GM12878 (cell line): ENCODE measurements around the gene SAYSD1. TPM values are rescaled to one million over a fixed set of nuclear protein-coding genes. Genes with fewer than 3 reads are reported as not detected.

Experiments used
- ATAC-seq: fragments of 200-7000 bp; cut with Tn5 transposase; 3 replicates; pipeline ENCODE4 v1.9.1; 2020; ENCODE audit warnings: mild to moderate bottlenecking, moderate library complexity
- BruUV-seq: library from RNA; stranded (reverse); fragments of 400-500 nt; replicated peaks from 2 replicates; lab custom pipeline; 2021; lab: Mats Ljungman, UMichigan
- CTCF ChIA-PET: fragments of 300-600 bp; sonication (Branson Sonifier 250); formaldehyde crosslinking; extraction: SDS; loops from one replicate; lab custom pipeline; 2021; ENCODE audit warnings: inconsistent platforms; lab: Yijun Ruan, JAX
- POLR2A ChIA-PET: fragments of 350-600 bp; formaldehyde crosslinking; extraction: SDS; loops from one replicate; lab custom pipeline; 2021; ENCODE audit warnings: inconsistent platforms; lab: Charles Lee
- RAD21 ChIA-PET: fragments of 300-600 bp; sonication (Branson Sonifier 250); formaldehyde crosslinking; loops from one replicate; lab custom pipeline; 2023; ENCODE audit warnings: antibody characterized with exemption; ENCODE audit not compliant: unreplicated experiment; lab: Charles Lee
- SMC1A ChIA-PET: fragments of 300-600 bp; sonication (Branson Sonifier 250); formaldehyde crosslinking; loops from one replicate; lab custom pipeline; 2023; ENCODE audit not compliant: unreplicated experiment, uncharacterized antibody; lab: Charles Lee
- DNase-seq: peaks from one replicate; pipeline ENCODE4 v3.0.0-alpha.2; 2011; ENCODE audit warnings: low read depth, low spot score
- FAIRE-seq: peaks from 3 replicates; lab custom pipeline; 2011; peaks lifted over from hg19 to GRCh38; lab: Jason Lieb, UNC
- H2AFZ ChIP-seq: 2 replicates; pipeline ENCODE4 v1.6.0; 2011; ENCODE audit warnings: low read depth, low read length, control low read depth; ENCODE audit not compliant: control insufficient read depth
- H3K27ac ChIP-seq: 2 replicates; pipeline ENCODE4 v1.5.1; 2011; ENCODE audit warnings: control low read depth; ENCODE audit not compliant: control insufficient read depth, insufficient read depth
- H3K27me3 ChIP-seq, 2 experiments: replicated peaks in 1 of 2; 2 replicates each; pipeline versions ENCODE4 v1.6.0 to v1.6.1; 2011; ENCODE audit warnings: low read length in 1 of 2; ENCODE audit not compliant: control insufficient read depth in 2 of 2, insufficient read depth in 2 of 2
- H3K36me3 ChIP-seq, 2 experiments: 2 replicates each; pipeline ENCODE4 v1.5.1; 2011; ENCODE audit warnings: low read length in 1 of 2; ENCODE audit not compliant: control insufficient read depth in 2 of 2, insufficient read depth in 2 of 2
- H3K4me1 ChIP-seq: 2 replicates; pipeline ENCODE4 v1.6.1; 2011; ENCODE audit warnings: mild to moderate bottlenecking, low read length, moderate library complexity, mixed read lengths; ENCODE audit not compliant: control insufficient read depth, insufficient read depth
- H3K4me2 ChIP-seq: 2 replicates; pipeline ENCODE4 v1.6.0; 2011; ENCODE audit warnings: control low read depth; ENCODE audit not compliant: control insufficient read depth, insufficient read depth
- H3K4me3 ChIP-seq: fragments of 200-600 bp; sonication (generic); 2 replicates; pipeline ENCODE4 v1.5.1; 2016
- H3K79me2 ChIP-seq: 2 replicates; pipeline ENCODE4 v1.6.0; 2011; ENCODE audit warnings: low read length; ENCODE audit not compliant: control insufficient read depth, insufficient read depth
- H3K9ac ChIP-seq: 2 replicates; pipeline ENCODE4 v1.8.0; 2011; ENCODE audit warnings: low read length, control low read depth, mixed read lengths; ENCODE audit not compliant: control insufficient read depth, insufficient read depth
- H3K9me3 ChIP-seq: replicated peaks from 3 replicates; pipeline ENCODE4 v1.5.1; 2011; ENCODE audit warnings: mild to moderate bottlenecking, low read length; ENCODE audit not compliant: control insufficient read depth, insufficient read depth
- H4K20me1 ChIP-seq: 2 replicates; pipeline ENCODE4 v1.6.0; 2011; ENCODE audit not compliant: control insufficient read depth, insufficient read depth
- BCLAF1 ChIP-seq: fragments of 450-650 bp; IDR thresholded peaks from 2 replicates; pipeline ENCODE4 v1.6.1; 2017; ENCODE audit warnings: antibody characterized with exemption, mild to moderate bottlenecking, moderate library complexity
- BMI1 ChIP-seq: fragments of 450-650 bp; IDR thresholded peaks from 2 replicates; pipeline ENCODE4 v1.6.1; 2016; ENCODE audit warnings: mild to moderate bottlenecking, moderate library complexity, borderline replicate concordance
- CBFB ChIP-seq: IDR thresholded peaks from 2 replicates; pipeline ENCODE4 v1.6.1; 2016; ENCODE audit warnings: antibody characterized with exemption, low read depth
- FOXK2 ChIP-seq: fragments of 450-650 bp; IDR thresholded peaks from 2 replicates; pipeline ENCODE4 v1.6.1; 2017; ENCODE audit warnings: mild to moderate bottlenecking, moderate library complexity
- JUND ChIP-seq: IDR thresholded peaks from 2 replicates; pipeline ENCODE4 v1.6.1; 2012; ENCODE audit warnings: low read depth, mild to moderate bottlenecking, low read length, improper control_type of control experiment, moderate library complexity
- NBN ChIP-seq: fragments of 450-650 bp; IDR thresholded peaks from 2 replicates; pipeline ENCODE4 v1.6.1; 2016
- RAD21 ChIP-seq: IDR thresholded peaks from 2 replicates; pipeline ENCODE4 v1.6.1; 2011; ENCODE audit warnings: mild to moderate bottlenecking, low read depth, low read length, moderate library complexity; ENCODE audit not compliant: insufficient read depth
- RAD51 ChIP-seq: fragments of 450-650 bp; IDR thresholded peaks from 2 replicates; pipeline ENCODE4 v1.6.1; 2016; ENCODE audit warnings: moderate library complexity, mild to moderate bottlenecking, inconsistent platforms
- SMAD1 ChIP-seq: fragments of 450-650 bp; IDR thresholded peaks from 2 replicates; pipeline ENCODE4 v1.6.1; 2018; ENCODE audit warnings: mild to moderate bottlenecking, low read depth; ENCODE audit not compliant: partially characterized antibody
- ZBTB40 ChIP-seq: fragments of 450-650 bp; IDR thresholded peaks from 2 replicates; pipeline ENCODE4 v1.6.1; 2016; ENCODE audit warnings: mild to moderate bottlenecking, moderate library complexity, borderline replicate concordance
- ZNF207 ChIP-seq: fragments of 450-650 bp; IDR thresholded peaks from 2 replicates; pipeline ENCODE4 v1.6.1; 2014; ENCODE audit warnings: antibody characterized with exemption, mild to moderate bottlenecking, borderline replicate concordance
- WGBS: methylation state at CpG from one replicate; pipeline ENCODE4 v1.1.6; 2016; ENCODE audit warnings: low lambda C conversion rate; ENCODE audit not compliant: insufficient replicate concordance, insufficient coverage; ENCODE audit errors: missing lambda C conversion rate; 5-methylcytosine and 5-hydroxymethylcytosine counted together
- in situ Hi-C: fragments of 300-500 bp; cut with MboI; formaldehyde crosslinking; loops from 9 replicates; pipeline ENCODE4 v1.14.3; 2018; ENCODE audit warnings: mixed read lengths
- intact Hi-C: fragments of 100-400 bp; cut with micrococcal nuclease; formaldehyde crosslinking; loops from one replicate; pipeline ENCODE4 v1.14.2; 2022; ENCODE audit not compliant: unreplicated experiment
- polyA plus RNA-seq, 11 experiments: library from polyadenylated mRNA; depleted of rRNA in 4 of 11; unstranded in 6 of 11; stranded (reverse) in 5 of 11; fragments of >200 nt; fragmentation: Nextera tagmentation in 4 of 11; fragmentation: Illumina TruSeq in 1 of 11; extraction: Ambion mirVana in 4 of 11; extraction: Trizol in 1 of 11; gene quantifications; 1 replicate in 1 of 11; 2 replicates in 10 of 11; pipeline versions ENCODE4 v1.2.1 to v1.2.3, GENCODE V29; 2011 to 2016; ENCODE audit warnings: inconsistent platforms in 2 of 11, missing spikeins in 2 of 11, low read depth in 1 of 11
- total RNA-seq, 4 experiments: library from RNA; depleted of rRNA in 3 of 4; stranded (reverse); fragments of >200 nt in 3 of 4; fragmentation: Illumina TruSeq in 1 of 4; extraction: Trizol in 1 of 4; gene quantifications; 2 replicates each; pipeline versions ENCODE4 v1.2.1 to v1.2.3, GENCODE V29; 2013 to 2021

Gene SAYSD1
- total and polyA plus RNA-seq, 10 of the 15 experiments (the other 5 are each of a cell fraction or from before 2014, with no cell fraction given): 1.5 to 7.3 (median 6.4) TPM

GRCh38 chr6:39090036-39090435, 24.9 kb downstream of the SAYSD1 start:
- WGBS: 25% methylated on average over 4 of the region's 4 CpGs
- ChIA-PET SMC1A (interaction anchor here (1.0 kb wide), 2 partner anchors 16 to 24 kb away, joined by 3 to 5 read pairs; partner anchors contain the start of gene SAYSD1), CTCF (interaction anchor here (1.2 to 1.5 kb wide), 2 partner anchors 39 to 92 kb away, joined by 3 read pairs; no protein-coding TSS in a partner anchor), POLR2A (no interaction called here), RAD21 (no interaction called here)
- H3K36me3 ChIP-seq: no peaks in the 10 kb centered on the region
- H4K20me1 ChIP-seq: peaks cover 7% of the 10 kb centered on the region; the same call in 1 of the 2 replicates
- FAIRE-seq: no peak
- no peak overlapping the region for H3K9ac ChIP-seq
- no peak for DNase-seq
- no peaks in the 10 kb centered on the region for H3K9me3 ChIP-seq
- H3K4me1 ChIP-seq: peaks cover 10% of the 10 kb centered on the region
- H3K4me2 ChIP-seq: no peak overlapping the region
- no peaks in the 10 kb centered on the region for H3K79me2 ChIP-seq
- in situ Hi-C loops (no loop called here), intact Hi-C loops (loop anchor here (5.0 kb wide), 1 partner anchor 63 kb away; no protein-coding TSS in a partner anchor)
- BruUV-seq: no TSS peak
- no peak overlapping the region for H2AFZ ChIP-seq
- H3K4me3 ChIP-seq: no peak overlapping the region
- no peak overlapping the region for H3K27ac ChIP-seq
- H3K27me3 ChIP-seq: peaks cover 0 to 16% of the 10 kb centered on the region in 2 experiments
- TF ChIP-seq RAD21: no peak
- no peak for TF ChIP-seq BMI1
- no peak for TF ChIP-seq ZNF207
- no peak for TF ChIP-seq CBFB
- no peak for TF ChIP-seq ZBTB40
- TF ChIP-seq JUND: no peak
- no peak for TF ChIP-seq SMAD1
- no peak for TF ChIP-seq FOXK2
- no peak for TF ChIP-seq RAD51
- no peak for TF ChIP-seq BCLAF1
- TF ChIP-seq NBN: no peak
- ATAC-seq: no peak
